Measurements from ENCODE around the gene STRIT1. TPM values are rescaled to one million over a fixed set of nuclear protein-coding genes. Genes with fewer than 3 reads are reported as not detected.
A peak's percentile ranks its signal among the peaks of the same experiment; 100 is the strongest.
"Not testable (repeated sequence)": the region's sequence is repeated elsewhere in the genome, so short reads cannot be mapped to it uniquely, and the experiment has no call there.

The STRIT1 gene
- total RNA-seq, 1 experiment from 2014 or later, result not detected

- DNase-seq; H3K4me3 ChIP-seq; H3K9me3 ChIP-seq (replicated peaks); H3K27ac ChIP-seq; H3K27me3 ChIP-seq; H3K4me1 ChIP-seq; H3K36me3 ChIP-seq: not testable (repeated sequence)
Measured at GRCh38 chr3:155262855-155263254, 30.6 kb downstream of the STRIT1 start.

GRCh38 chr3:155262295-155262694 is 31.2 kb downstream of the STRIT1 start:
- DNase-seq, result no peak
- Histone ChIP-seq H3K27ac (no peak overlapping the region), H3K9me3 (replicated peaks) (no peaks in the 10 kb centered on the region), H3K4me1 (no peaks in the 10 kb centered on the region), H3K27me3 (no peaks in the 10 kb centered on the region), H3K36me3 (no peaks in the 10 kb centered on the region), H3K4me3 (no peak overlapping the region)

DNA sequence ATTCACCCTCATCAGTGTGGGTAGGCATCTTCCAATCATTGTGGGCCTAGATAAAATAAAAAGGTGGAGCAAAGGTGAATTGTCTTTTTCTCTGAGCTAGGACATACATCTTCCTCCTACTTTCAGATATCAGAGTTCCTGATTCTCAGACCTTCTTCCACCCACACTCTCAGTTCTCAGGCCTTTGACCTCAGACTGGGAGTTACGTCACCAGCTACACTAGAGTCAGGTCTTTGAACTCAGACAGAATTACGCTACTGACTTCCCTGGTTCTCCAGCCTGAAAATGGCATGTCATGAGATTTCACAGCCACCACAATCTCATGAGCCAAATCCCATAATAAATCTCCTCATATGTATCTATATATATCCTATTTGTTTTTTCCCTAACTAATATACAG is 39.0 kb downstream of the STRIT1 start:
- Histone ChIP-seq H3K9me3 (replicated peaks) (no peaks in the 10 kb centered on the region), H3K27me3 (no peaks in the 10 kb centered on the region), H3K4me1 (0 out of 2 replicates have a peak, but pooled peaks cover 3% of the 10 kb centered on the region), H3K36me3 (no peaks in the 10 kb centered on the region), H3K4me3 (no peak overlapping the region), H3K27ac (no peak overlapping the region)
- no peak for DNase-seq

DNA sequence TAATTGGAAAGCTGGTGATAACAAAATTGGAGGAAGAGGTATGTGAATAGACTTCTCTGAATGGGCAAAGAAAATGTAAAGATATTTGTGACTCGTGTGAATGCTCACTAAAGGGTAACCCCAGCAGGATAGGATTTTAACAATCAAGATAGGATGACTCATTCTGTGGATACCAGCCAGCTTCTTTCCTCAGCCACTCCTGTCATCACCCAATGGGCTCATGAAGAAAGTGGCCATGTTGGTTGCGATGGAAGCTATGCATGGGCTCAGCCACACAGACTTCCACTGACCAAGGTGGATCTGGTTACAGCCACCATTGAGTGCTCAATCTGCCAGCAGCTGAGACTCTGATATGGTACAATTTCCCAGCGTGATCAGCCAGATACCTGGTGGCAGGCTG is 40.9 kb downstream of the STRIT1 start:
- no peaks in the 10 kb centered on the region for H3K9me3 ChIP-seq (replicated peaks)
- no peaks in the 10 kb centered on the region for H3K36me3 ChIP-seq
- H3K27ac ChIP-seq, result no peak overlapping the region
- H3K4me1 ChIP-seq, result 0 out of 2 replicates have a peak, but pooled peaks cover 3% of the 10 kb centered on the region
- H3K4me3 ChIP-seq, result no peak overlapping the region
- DNase-seq, result peak; percentile 38 to 55
- H3K27me3 ChIP-seq, result no peaks in the 10 kb centered on the region

DNA sequence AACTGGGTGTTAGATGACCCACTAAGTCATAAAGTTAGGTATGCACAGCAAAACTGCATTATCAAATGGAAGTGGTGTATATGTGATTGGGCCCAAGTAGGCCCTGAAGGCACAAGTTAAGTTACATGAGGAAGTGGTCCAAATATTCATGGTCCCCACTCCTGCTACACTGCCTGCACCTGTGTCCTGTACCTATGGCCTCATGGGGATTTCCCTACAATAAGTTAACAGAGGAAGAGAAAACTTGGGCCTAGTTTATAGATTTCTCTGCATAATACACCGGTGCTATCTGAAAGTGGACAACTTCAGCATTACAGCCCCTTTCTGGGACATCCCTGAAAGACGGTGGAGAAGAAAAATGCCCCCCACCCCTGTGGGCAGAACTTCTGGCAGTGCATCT is 41.5 kb downstream of the STRIT1 start:
- Histone ChIP-seq H3K4me1 (0 out of 2 replicates have a peak, but pooled peaks cover 3% of the 10 kb centered on the region), H3K9me3 (replicated peaks) (no peaks in the 10 kb centered on the region), H3K27ac (no peak overlapping the region), H3K27me3 (no peaks in the 10 kb centered on the region), H3K36me3 (no peaks in the 10 kb centered on the region), H3K4me3 (no peak overlapping the region)
- no peak for DNase-seq

DNA sequence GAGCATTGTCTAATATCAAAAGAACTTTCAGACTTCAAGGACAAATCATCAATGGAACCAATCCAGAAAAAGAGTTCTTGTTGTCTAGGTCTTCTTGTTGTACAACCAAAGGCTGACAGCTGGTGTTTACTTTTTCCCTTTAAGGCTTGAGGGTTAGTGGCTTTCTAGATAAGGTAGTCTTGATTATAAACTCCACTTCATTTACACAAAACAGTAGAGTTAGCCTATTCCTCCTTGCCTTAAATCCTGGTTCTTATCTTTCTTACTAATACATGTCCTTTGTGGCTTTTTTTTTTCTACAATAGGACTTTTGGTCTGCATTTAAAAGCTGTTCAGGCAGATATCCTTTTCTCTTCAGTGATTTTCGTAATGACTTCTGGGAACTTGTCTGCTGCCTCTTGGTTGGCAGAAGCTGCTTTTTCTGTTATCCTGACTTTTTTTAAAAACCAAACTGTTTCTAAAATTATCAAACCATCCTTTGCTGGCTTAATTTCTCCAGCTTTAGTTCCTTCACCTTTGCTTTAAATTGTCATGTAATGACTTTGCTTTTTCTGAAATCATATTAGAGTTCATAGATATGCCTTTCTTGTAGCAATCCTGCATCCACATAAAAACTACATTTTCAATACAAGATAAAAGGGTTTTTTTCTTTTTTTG is 44.8 kb downstream of the STRIT1 start:
- Histone ChIP-seq H3K27ac (no peak overlapping the region), H3K36me3 (no peaks in the 10 kb centered on the region), H3K27me3 (no peaks in the 10 kb centered on the region), H3K9me3 (replicated peaks) (no peaks in the 10 kb centered on the region), H3K4me3 (no peak overlapping the region), H3K4me1 (peaks cover 13% of the 10 kb centered on the region)
- no peak for DNase-seq

DNA sequence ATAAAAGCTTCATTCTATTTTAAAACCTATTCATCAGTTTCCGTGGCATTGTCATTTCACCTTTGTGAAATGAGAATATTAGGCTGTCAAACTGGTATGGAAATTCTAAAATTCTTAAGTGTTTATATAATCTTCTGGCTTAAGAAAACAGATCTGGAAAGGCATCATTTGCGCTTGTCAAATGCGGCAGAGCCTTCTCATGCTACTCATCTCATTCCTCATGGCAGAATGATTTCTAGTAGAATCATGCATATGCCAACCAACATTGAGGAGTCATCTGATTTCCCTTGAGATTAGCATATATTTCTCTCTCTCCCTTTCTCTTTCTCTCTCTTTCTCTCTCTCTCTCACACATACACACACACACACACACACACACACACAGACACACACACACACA is 48.8 kb downstream of the STRIT1 start:
- DNase-seq, result no peak
- Histone ChIP-seq H3K27me3 (no peaks in the 10 kb centered on the region), H3K4me1 (peaks cover 13% of the 10 kb centered on the region), H3K9me3 (replicated peaks) (no peaks in the 10 kb centered on the region), H3K27ac (no peak overlapping the region), H3K4me3 (no peak overlapping the region), H3K36me3 (no peaks in the 10 kb centered on the region)

- Histone ChIP-seq H3K4me1 (peaks cover 13% of the 10 kb centered on the region), H3K27ac (no peak overlapping the region), H3K36me3 (no peaks in the 10 kb centered on the region), H3K9me3 (replicated peaks) (no peaks in the 10 kb centered on the region), H3K4me3 (no peak overlapping the region), H3K27me3 (no peaks in the 10 kb centered on the region)
- DNase-seq, result peak; percentile 59 to 61
Measured at GRCh38 chr3:155244216-155244615, 49.3 kb downstream of the STRIT1 start.

DNA sequence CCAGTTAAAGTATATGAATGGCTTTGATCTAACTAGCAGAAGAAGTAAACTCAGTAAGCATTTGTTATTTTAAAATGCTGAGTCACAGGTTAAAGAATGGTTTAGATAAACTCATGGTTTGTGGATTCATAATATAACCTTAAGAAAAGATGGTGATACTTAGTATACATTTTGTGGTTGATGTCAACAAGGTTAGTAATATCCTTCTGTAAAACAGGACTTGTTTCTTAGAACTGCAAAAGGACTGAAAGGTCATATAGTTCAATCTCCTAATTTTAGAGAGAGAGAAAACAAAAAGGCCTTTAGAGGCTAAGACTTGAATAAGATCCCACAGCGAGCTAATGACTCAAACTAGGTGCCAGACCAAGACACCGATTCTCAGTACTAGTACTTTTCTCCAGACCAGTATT is 50.0 kb downstream of the STRIT1 start:
- no peak overlapping the region for H3K27ac ChIP-seq
- no peak overlapping the region for H3K4me3 ChIP-seq
- peaks cover 13% of the 10 kb centered on the region for H3K4me1 ChIP-seq
- no peaks in the 10 kb centered on the region for H3K27me3 ChIP-seq
- no peak for DNase-seq
- H3K9me3 ChIP-seq (replicated peaks), result no peaks in the 10 kb centered on the region
- H3K36me3 ChIP-seq, result no peaks in the 10 kb centered on the region

- Histone ChIP-seq H3K4me1 (peaks cover 13% of the 10 kb centered on the region), H3K36me3 (no peaks in the 10 kb centered on the region), H3K27me3 (no peaks in the 10 kb centered on the region), H3K27ac (no peak overlapping the region), H3K9me3 (replicated peaks) (no peaks in the 10 kb centered on the region), H3K4me3 (no peak overlapping the region)
- no peak for DNase-seq
Measured at GRCh38 chr3:155242342-155242741, 51.1 kb downstream of the STRIT1 start.

- peaks cover 13% of the 10 kb centered on the region for H3K4me1 ChIP-seq
- H3K27me3 ChIP-seq, result no peaks in the 10 kb centered on the region
- no peak for DNase-seq
- no peak overlapping the region for H3K4me3 ChIP-seq
- H3K9me3 ChIP-seq (replicated peaks), result no peaks in the 10 kb centered on the region
- no peak overlapping the region for H3K27ac ChIP-seq
- H3K36me3 ChIP-seq, result no peaks in the 10 kb centered on the region
Measured at GRCh38 chr3:155241579-155241978, 51.9 kb downstream of the STRIT1 start.

Other genes starting within 250 kb of the STRIT1 start
- 71.1 and 71.5 TPM in 2 replicates for gene MME, start 213.4 kb downstream of the STRIT1 start, total RNA-seq (2014; rRNA removed; shearing (Covaris generic))

Measured in SJCRH30 (cell line).